Esophagus squamous epithelium (tissue), 4 donors: Measurements from ENCODE around the gene THOC6.
A peak's percentile ranks its signal among the peaks of the same experiment; 100 is the strongest.

ENCODE experiments used
- POLR2A ChIP-seq, 4 donors: fragments of 450-650 bp; IDR thresholded peaks; one replicate each; pipeline ENCODE4 v1.6.1; 2017; ENCODE audit warnings: antibody characterized with exemption in 4 of 4, mild to moderate bottlenecking in 4 of 4, moderate library complexity in 3 of 4
- TF ChIP-seq, protein P1 (sequence below), 6 experiments: fragments of 450-650 bp in 4 of 6; fragments of 200-600 bp in 2 of 6; sonication (generic) in 2 of 6; IDR thresholded peaks; one replicate each; pipeline ENCODE4 v1.5.1; 2016 to 2019; ENCODE audit warnings: antibody characterized with exemption in 6 of 6, mild to moderate bottlenecking in 4 of 6, moderate library complexity in 4 of 6

GRCh38 chr16:3027983-3028715 lies 4.3 kb downstream of the THOC6 start:
- TF ChIP-seq, protein P1, sequence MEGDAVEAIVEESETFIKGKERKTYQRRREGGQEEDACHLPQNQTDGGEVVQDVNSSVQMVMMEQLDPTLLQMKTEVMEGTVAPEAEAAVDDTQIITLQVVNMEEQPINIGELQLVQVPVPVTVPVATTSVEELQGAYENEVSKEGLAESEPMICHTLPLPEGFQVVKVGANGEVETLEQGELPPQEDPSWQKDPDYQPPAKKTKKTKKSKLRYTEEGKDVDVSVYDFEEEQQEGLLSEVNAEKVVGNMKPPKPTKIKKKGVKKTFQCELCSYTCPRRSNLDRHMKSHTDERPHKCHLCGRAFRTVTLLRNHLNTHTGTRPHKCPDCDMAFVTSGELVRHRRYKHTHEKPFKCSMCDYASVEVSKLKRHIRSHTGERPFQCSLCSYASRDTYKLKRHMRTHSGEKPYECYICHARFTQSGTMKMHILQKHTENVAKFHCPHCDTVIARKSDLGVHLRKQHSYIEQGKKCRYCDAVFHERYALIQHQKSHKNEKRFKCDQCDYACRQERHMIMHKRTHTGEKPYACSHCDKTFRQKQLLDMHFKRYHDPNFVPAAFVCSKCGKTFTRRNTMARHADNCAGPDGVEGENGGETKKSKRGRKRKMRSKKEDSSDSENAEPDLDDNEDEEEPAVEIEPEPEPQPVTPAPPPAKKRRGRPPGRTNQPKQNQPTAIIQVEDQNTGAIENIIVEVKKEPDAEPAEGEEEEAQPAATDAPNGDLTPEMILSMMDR (IDR thresholded peaks at IDR 0.05): peak; percentile 75 to 85 (median 84)
- TF ChIP-seq POLR2A (IDR thresholded peaks at IDR 0.05): no peak
